IMR-90 (cell line): ENCODE measurements around the gene ARHGAP28. TPM values are rescaled to one million over a fixed set of nuclear protein-coding genes. Genes with fewer than 3 reads are reported as not detected.

Experiments
- ATAC-seq: fragments of 200-7000 bp; cut with Tn5 transposase; 2 replicates; pipeline ENCODE4 v1.9.1; 2020; ENCODE audit warnings: low read depth, mild to moderate bottlenecking, moderate library complexity
- BruUV-seq: library from RNA; stranded (reverse); fragments of 400-500 nt; replicated peaks from 2 replicates; lab custom pipeline; 2021; lab: Mats Ljungman, UMichigan
- CTCF ChIA-PET: fragments of 300-600 bp; formaldehyde crosslinking; extraction: SDS; loops from one replicate; lab custom pipeline; 2021; ENCODE audit warnings: antibody characterized with exemption; lab: Yijun Ruan, JAX
- POLR2A ChIA-PET: fragments of 300-600 bp; sonication (Branson Sonifier 250); formaldehyde crosslinking; loops from one replicate; lab custom pipeline; 2022; ENCODE audit warnings: antibody characterized with exemption; ENCODE audit not compliant: unreplicated experiment; lab: Charles Lee
- DNase-seq: peaks from one replicate; pipeline ENCODE4 v3.0.0; 2013
- H2AFZ ChIP-seq: replicated peaks from 2 replicates; pipeline ENCODE3; 2013; ENCODE audit warnings: low read length, mild to moderate bottlenecking; ENCODE audit not compliant: poor library complexity
- H2AK5ac ChIP-seq: 2 replicates; pipeline ENCODE4 v1.6.1; 2013; ENCODE audit warnings: low read depth, low read length, inconsistent platforms
- H2AK9ac ChIP-seq: replicated peaks from 2 replicates; pipeline ENCODE3; 2013; ENCODE audit warnings: mild to moderate bottlenecking, low read depth, low read length, moderate library complexity; ENCODE audit not compliant: poor library complexity
- H2BK120ac ChIP-seq: 2 replicates; pipeline ENCODE4 v1.6.1; 2013; ENCODE audit warnings: low read depth, low read length, inconsistent platforms
- H2BK15ac ChIP-seq: 3 replicates; pipeline ENCODE4 v1.6.1; 2013; ENCODE audit warnings: low read depth, low read length, inconsistent platforms
- H2BK20ac ChIP-seq: 2 replicates; pipeline ENCODE4 v1.6.1; 2013; ENCODE audit warnings: low read depth, mild to moderate bottlenecking, inconsistent platforms, low read length, moderate library complexity
- H2BK5ac ChIP-seq: 2 replicates; pipeline ENCODE4 v1.6.1; 2013; ENCODE audit warnings: mild to moderate bottlenecking, low read depth, low read length, inconsistent platforms; ENCODE audit not compliant: poor library complexity, severe bottlenecking
- H3K14ac ChIP-seq: replicated peaks from 2 replicates; pipeline ENCODE4 v1.6.1; 2013; ENCODE audit warnings: low read depth, low read length, inconsistent platforms
- H3K18ac ChIP-seq: 2 replicates; pipeline ENCODE4 v1.6.1; 2013; ENCODE audit warnings: low read depth, low read length, control low read depth
- H3K23ac ChIP-seq: 2 replicates; pipeline ENCODE4 v1.6.1; 2013; ENCODE audit warnings: low read depth, low read length, inconsistent platforms
- H3K27ac ChIP-seq: 2 replicates; pipeline ENCODE4 v1.5.1; 2013; ENCODE audit warnings: mild to moderate bottlenecking, control low read depth, low read length; ENCODE audit not compliant: insufficient read depth
- H3K27me3 ChIP-seq: 2 replicates; pipeline ENCODE4 v1.6.1; 2013; ENCODE audit warnings: low read length; ENCODE audit not compliant: control insufficient read depth, insufficient read depth
- H3K36me3 ChIP-seq: 2 replicates; pipeline ENCODE4 v1.6.1; 2013; ENCODE audit warnings: low read length, mixed read lengths; ENCODE audit not compliant: control insufficient read depth, insufficient read depth
- H3K4ac ChIP-seq: 2 replicates; pipeline ENCODE4 v1.6.1; 2013; ENCODE audit warnings: low read depth, low read length, inconsistent platforms
- H3K4me1 ChIP-seq: 2 replicates; pipeline ENCODE4 v1.6.1; 2013; ENCODE audit warnings: low read length, mixed read lengths; ENCODE audit not compliant: control insufficient read depth, insufficient read depth
- H3K4me2 ChIP-seq: 2 replicates; pipeline ENCODE4 v1.6.1; 2013; ENCODE audit warnings: low read depth, mild to moderate bottlenecking, control low read depth, low read length, moderate library complexity
- H3K4me3 ChIP-seq: 2 replicates; pipeline ENCODE4 v1.5.1; 2013; ENCODE audit warnings: low read depth, mild to moderate bottlenecking, control low read depth, low read length, moderate library complexity; ENCODE audit not compliant: insufficient read depth
- H3K56ac ChIP-seq: 2 replicates; pipeline ENCODE4 v1.6.1; 2013; ENCODE audit warnings: low read length, inconsistent platforms; ENCODE audit not compliant: insufficient read depth; ENCODE audit errors: extremely low read depth
- H3K79me1 ChIP-seq, 2 experiments: 2 replicates each; pipeline ENCODE4 v1.6.1; 2013; ENCODE audit warnings: low read length in 2 of 2, inconsistent platforms in 1 of 2, low read depth in 1 of 2
- H3K9ac ChIP-seq: 2 replicates; pipeline ENCODE4 v1.6.1; 2013; ENCODE audit warnings: low read depth, low read length, control low read depth
- H3K9me1 ChIP-seq: 2 replicates; pipeline ENCODE4 v1.6.1; 2013; ENCODE audit warnings: low read length, inconsistent platforms; ENCODE audit not compliant: insufficient read depth
- H3K9me3 ChIP-seq: 2 replicates; pipeline ENCODE4 v1.6.1; 2013; ENCODE audit warnings: low read length; ENCODE audit not compliant: control insufficient read depth, insufficient read depth
- H4K20me1 ChIP-seq: 2 replicates; pipeline ENCODE4 v1.6.1; 2013; ENCODE audit warnings: low read length, inconsistent platforms; ENCODE audit not compliant: insufficient read depth
- H4K5ac ChIP-seq: 2 replicates; pipeline ENCODE4 v1.6.1; 2013; ENCODE audit warnings: mild to moderate bottlenecking, low read depth, low read length, control low read depth
- H4K8ac ChIP-seq, 2 experiments: 2 replicates each; pipeline ENCODE4 v1.6.1; 2013; ENCODE audit warnings: low read depth in 2 of 2, low read length in 2 of 2, control low read depth in 1 of 2, inconsistent platforms in 1 of 2
- H4K91ac ChIP-seq: 2 replicates; pipeline ENCODE4 v1.6.1; 2013; ENCODE audit warnings: low read depth, low read length, inconsistent platforms; ENCODE audit not compliant: insufficient read depth
- BHLHE40 ChIP-seq: fragments of 150-350 bp; IDR thresholded peaks from 2 replicates; pipeline ENCODE4 v1.6.1; 2016; ENCODE audit warnings: mild to moderate bottlenecking, low read depth, low read length
- CHD1 ChIP-seq: IDR thresholded peaks from 2 replicates; pipeline ENCODE4 v1.6.1; 2012; ENCODE audit warnings: low read depth, low read length, improper control_type of control experiment
- CTCF ChIP-seq: conservative IDR thresholded peaks from 2 replicates; pipeline ENCODE4 v1.5.1; 2012; ENCODE audit warnings: mild to moderate bottlenecking, low read depth, low read length, improper control_type of control experiment
- ELK1 ChIP-seq: fragments of 150-350 bp; IDR thresholded peaks from 2 replicates; pipeline ENCODE4 v1.6.1; 2016; ENCODE audit warnings: low read depth, mild to moderate bottlenecking, low read length, moderate library complexity, borderline replicate concordance
- FOS ChIP-seq: fragments of 150-350 bp; IDR thresholded peaks from 2 replicates; pipeline ENCODE4 v1.6.1; 2016; ENCODE audit warnings: low read depth, low read length
- MAFK ChIP-seq: IDR thresholded peaks from 2 replicates; pipeline ENCODE4 v1.6.1; 2012; ENCODE audit warnings: low read depth, low read length, improper control_type of control experiment
- MXI1 ChIP-seq: IDR thresholded peaks from 2 replicates; pipeline ENCODE4 v1.6.1; 2012; ENCODE audit warnings: low read depth, mild to moderate bottlenecking, low read length, moderate library complexity, borderline replicate concordance
- NFE2L2 ChIP-seq: fragments of 150-350 bp; IDR thresholded peaks from 2 replicates; pipeline ENCODE4 v1.6.1; 2016; ENCODE audit warnings: low read depth, mild to moderate bottlenecking, low read length
- POLR2A ChIP-seq: IDR thresholded peaks from 2 replicates; pipeline ENCODE4 v1.6.1; 2012; ENCODE audit warnings: mild to moderate bottlenecking, low read depth, low read length
- RAD21 ChIP-seq: IDR thresholded peaks from 2 replicates; pipeline ENCODE4 v1.6.1; 2012; ENCODE audit warnings: low read length, improper control_type of control experiment
- RCOR1 ChIP-seq: IDR thresholded peaks from 2 replicates; pipeline ENCODE4 v1.6.1; 2012; ENCODE audit warnings: mild to moderate bottlenecking, low read length, improper control_type of control experiment; ENCODE audit not compliant: insufficient replicate concordance
- RFX5 ChIP-seq: IDR thresholded peaks from 2 replicates; pipeline ENCODE4 v1.8.0; 2012; ENCODE audit warnings: low read depth, mild to moderate bottlenecking, low read length, moderate library complexity
- SMC3 ChIP-seq: fragments of 150-350 bp; IDR thresholded peaks from 2 replicates; pipeline ENCODE4 v1.6.1; 2016; ENCODE audit warnings: low read depth, mild to moderate bottlenecking, antibody characterized with exemption, low read length, moderate library complexity
- USF2 ChIP-seq: fragments of 150-350 bp; IDR thresholded peaks from 2 replicates; pipeline ENCODE4 v1.6.1; 2017; ENCODE audit warnings: mild to moderate bottlenecking, antibody characterized with exemption, low read length, low read depth
- WGBS, 2 experiments: methylation state at CpG; one replicate each; pipeline versions ENCODE4 v1.1.5 to v1.1.7; 2013; ENCODE audit warnings: missing lambda C conversion rate in 2 of 2; ENCODE audit not compliant: insufficient read length in 1 of 2; ENCODE audit errors: extremely low coverage in 2 of 2; 5-methylcytosine and 5-hydroxymethylcytosine counted together
- dilution Hi-C: fragments of 300-500 bp; cut with HindIII; formaldehyde crosslinking; loops from one replicate; pipeline ENCODE4 v1.14.3; 2018; ENCODE audit warnings: low sequenced_read_pairs; ENCODE audit not compliant: unreplicated experiment
- in situ Hi-C: fragments of 300-500 bp; cut with MboI; formaldehyde crosslinking; loops from 3 replicates; pipeline ENCODE4 v1.14.3; 2019; ENCODE audit warnings: low sequenced_read_pairs, inconsistent platforms, mixed read lengths
- intact Hi-C: fragments of 100-400 bp; cut with micrococcal nuclease; formaldehyde crosslinking; loops from 2 replicates; pipeline ENCODE4 v1.10.0; 2022
- polyA plus RNA-seq, 3 experiments: library from polyadenylated mRNA; depleted of rRNA; stranded (reverse); fragments of >200 nt; gene quantifications; 2 replicates each; pipeline ENCODE4 v1.2.3, GENCODE V29; 2012; ENCODE audit warnings: low replicate concordance in 1 of 3
- total RNA-seq: library from RNA; depleted of rRNA; stranded (reverse); fragments of >200 nt; gene quantifications from 2 replicates; pipeline ENCODE4 v1.2.3, GENCODE V29; 2012

The ARHGAP28 gene
- total and polyA plus RNA-seq, 2 of the 4 experiments (the other 2 are of a cell fraction), result 1.8 to 3.8 TPM

- ATAC-seq, result no peak
These were observed 213.2 kb downstream of the ARHGAP28 start for GRCh38 chr18:6942742-6943141.

More at GRCh38 chr18:6942742-6943141, 213.2 kb downstream of the ARHGAP28 start:
- Histone ChIP-seq H3K79me1 (no peaks in the 10 kb centered on the region), H3K4me3 (no peak overlapping the region), H3K27ac (no peak overlapping the region), H3K23ac (no peak overlapping the region), H2BK15ac (no peak overlapping the region), H2BK120ac (no peak overlapping the region), H3K4me2 (no peak overlapping the region), H2BK5ac (no peak overlapping the region), H4K20me1 (no peaks in the 10 kb centered on the region), H2BK20ac (no peak overlapping the region), H3K9me1 (peaks cover 3% of the 10 kb centered on the region; the same call in 1 of the 2 replicates), H3K56ac (no peak overlapping the region), H4K8ac (no peak overlapping the region), H3K9ac (no peak overlapping the region), H3K9me3 (no peaks in the 10 kb centered on the region), H2AFZ (no peak overlapping the region), H3K36me3 (peaks cover 12% of the 10 kb centered on the region), H3K4me1 (no peaks in the 10 kb centered on the region), H3K18ac (no peak overlapping the region), H4K5ac (no peak overlapping the region), H3K4ac (no peak overlapping the region), H2AK5ac (no peak overlapping the region), H4K91ac (no peak overlapping the region), H3K27me3 (no peaks in the 10 kb centered on the region), H2AK9ac (no peak overlapping the region), H3K14ac (no peak overlapping the region)
- ChIA-PET CTCF (interaction anchor here (0.6 kb wide), 1 partner anchor 8 kb away, joined by 3 read pairs; no protein-coding TSS in a partner anchor), POLR2A (no interaction called here)
- dilution Hi-C loops, result no loop called here
- no CpG with 5 or more reads among the region's 3 CpGs for WGBS, 2 experiments
- DNase-seq, result no peak
- intact Hi-C loops, result no loop called here
- BruUV-seq, result no TSS peak
- in situ Hi-C loops, result no loop called here
- no peak for TF ChIP-seq FOS
- no peak for TF ChIP-seq RCOR1
- TF ChIP-seq POLR2A, result no peak
- TF ChIP-seq SMC3, result no peak
- no peak for TF ChIP-seq USF2
- no peak for TF ChIP-seq MXI1
- no peak for TF ChIP-seq ELK1
- no peak for TF ChIP-seq RFX5
- TF ChIP-seq CTCF, result no peak
- TF ChIP-seq BHLHE40, result no peak
- TF ChIP-seq CHD1, result no peak
- no peak for TF ChIP-seq RAD21
- TF ChIP-seq MAFK, result no peak
- TF ChIP-seq NFE2L2, result no peak
